OCI-LY7 (cell line): Measurements from ENCODE around the gene TMEM256. TPM values are rescaled to one million over a fixed set of nuclear protein-coding genes. Genes with fewer than 3 reads are reported as not detected.
"Not testable (repeated sequence)": the region's sequence is repeated elsewhere in the genome, so short reads cannot be mapped to it uniquely, and the experiment has no call there.

Experiments used
- BruUV-seq: library from RNA; stranded (reverse); fragments of 400-500 nt; replicated peaks from 2 replicates; lab custom pipeline; 2021; lab: Mats Ljungman, UMichigan
- CTCF ChIA-PET: fragments of 300-600 bp; sonication (Branson Sonifier 250); formaldehyde crosslinking; loops from one replicate; lab custom pipeline; 2022; ENCODE audit warnings: antibody characterized with exemption; ENCODE audit not compliant: unreplicated experiment; lab: Charles Lee
- POLR2A ChIA-PET: fragments of 300-600 bp; sonication (Branson Sonifier 250); formaldehyde crosslinking; loops from one replicate; lab custom pipeline; 2022; ENCODE audit warnings: antibody characterized with exemption; lab: Charles Lee
- DNase-seq: peaks from one replicate; pipeline ENCODE4 v3.0.0-alpha.2; 2015; ENCODE audit warnings: low spot score
- H2AFZ ChIP-seq: fragments of 200-600 bp; sonication (generic), shearing (Covaris generic); 2 replicates; pipeline ENCODE4 v1.6.1; 2014; ENCODE audit warnings: mild to moderate bottlenecking, antibody characterized with exemption, low read length, moderate library complexity
- H3K27ac ChIP-seq: fragments of 200-600 bp; sonication (generic); 2 replicates; pipeline ENCODE4 v1.5.1; 2014; ENCODE audit warnings: mixed run types, low read depth, mild to moderate bottlenecking, moderate library complexity, low read length, inconsistent platforms; ENCODE audit not compliant: poor library complexity, severe bottlenecking
- H3K36me3 ChIP-seq: fragments of 200-600 bp; sonication (generic); 2 replicates; pipeline ENCODE4 v1.6.1; 2014; ENCODE audit warnings: mild to moderate bottlenecking, antibody characterized with exemption, low read length, moderate library complexity, mixed read lengths; ENCODE audit not compliant: insufficient read depth
- H3K4me1 ChIP-seq: fragments of 200-600 bp; sonication (generic); 2 replicates; pipeline ENCODE4 v1.5.1; 2014; ENCODE audit warnings: mild to moderate bottlenecking, low read length; ENCODE audit not compliant: insufficient read depth, poor library complexity, severe bottlenecking
- H3K4me2 ChIP-seq: fragments of 200-600 bp; sonication (generic); 2 replicates; pipeline ENCODE4 v1.6.1; 2014; ENCODE audit warnings: mild to moderate bottlenecking, low read length
- H3K4me3 ChIP-seq: fragments of 200-600 bp; sonication (generic); 2 replicates; pipeline ENCODE4 v1.5.1; 2014; ENCODE audit warnings: mild to moderate bottlenecking, low read depth, low read length; ENCODE audit not compliant: poor library complexity, severe bottlenecking
- H3K79me2 ChIP-seq: fragments of 200-600 bp; sonication (generic); 2 replicates; pipeline ENCODE4 v1.6.1; 2016; ENCODE audit warnings: low read depth, mild to moderate bottlenecking, low read length, moderate library complexity, mixed read lengths; ENCODE audit not compliant: insufficient read depth
- H3K9me2 ChIP-seq: fragments of 200-600 bp; sonication (generic); 2 replicates; pipeline ENCODE4 v1.6.1; 2016; ENCODE audit warnings: mild to moderate bottlenecking, low read length, mixed read lengths; ENCODE audit not compliant: insufficient read depth
- H3K9me3 ChIP-seq: fragments of 200-600 bp; sonication (generic); 2 replicates; pipeline ENCODE4 v1.6.1; 2014; ENCODE audit warnings: mild to moderate bottlenecking, mixed run types, low read length, mixed read lengths
- H4K20me1 ChIP-seq: fragments of 200-600 bp; sonication (generic); 2 replicates; pipeline ENCODE4 v1.6.1; 2014; ENCODE audit warnings: mild to moderate bottlenecking, antibody characterized with exemption, low read length, moderate library complexity, mixed read lengths; ENCODE audit not compliant: insufficient read depth
- EZH2phosphoT487 ChIP-seq: fragments of 200-600 bp; sonication (generic); IDR thresholded peaks from 2 replicates; pipeline ENCODE4 v1.6.1; 2018; ENCODE audit warnings: low read depth, borderline replicate concordance, mild to moderate bottlenecking, mixed run types, antibody characterized with exemption, low read length, moderate library complexity, mixed read lengths
- intact Hi-C: fragments of 100-400 bp; cut with micrococcal nuclease; formaldehyde crosslinking; loops from one replicate; pipeline ENCODE4 v1.10.0; 2022; ENCODE audit not compliant: unreplicated experiment
- total RNA-seq, 2 experiments: library from RNA; depleted of rRNA in 1 of 2; stranded (reverse); fragments of >200 nt in 1 of 2; shearing (Covaris generic) in 1 of 2; gene quantifications; 2 replicates each; pipeline ENCODE4 v1.2.3, GENCODE V29; 2014 to 2022
- TF ChIP-seq, protein P1 (sequence below): fragments of 200-600 bp; sonication (generic); conservative IDR thresholded peaks from 2 replicates; pipeline ENCODE4 v1.5.1; 2014; ENCODE audit warnings: mild to moderate bottlenecking, antibody characterized with exemption, low read length, moderate library complexity, mixed read lengths

TMEM256 gene
- total RNA-seq, 2 experiments from 2014 or later = 96.6 to 165 TPM

DNA sequence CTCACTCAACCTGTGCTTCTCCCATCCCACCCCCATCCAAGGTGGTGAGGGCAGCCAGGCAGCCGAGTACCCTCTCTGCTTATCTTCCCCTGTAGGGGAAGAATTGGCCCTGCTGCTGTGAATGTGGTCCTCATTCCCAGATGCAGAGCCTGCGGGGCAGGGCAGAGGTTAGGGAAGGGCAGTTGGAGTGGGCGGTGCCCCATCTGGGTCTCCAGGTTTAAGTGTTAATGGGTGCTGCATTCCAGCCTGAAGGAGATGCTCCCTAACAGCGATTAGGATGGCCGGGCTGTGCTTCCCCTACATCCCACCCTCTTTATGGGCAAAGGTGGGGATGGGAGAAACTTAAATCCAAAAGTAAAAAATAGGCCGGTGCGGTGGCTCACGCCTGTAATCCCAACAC, 36.8 kb downstream of the TMEM256 start:
- no peaks in the 10 kb centered on the region for H3K36me3 ChIP-seq
- H3K9me3 ChIP-seq = no peaks in the 10 kb centered on the region
- no peak overlapping the region for H2AFZ ChIP-seq
- TF ChIP-seq EZH2phosphoT487 = no peak
- TF ChIP-seq, protein P1, sequence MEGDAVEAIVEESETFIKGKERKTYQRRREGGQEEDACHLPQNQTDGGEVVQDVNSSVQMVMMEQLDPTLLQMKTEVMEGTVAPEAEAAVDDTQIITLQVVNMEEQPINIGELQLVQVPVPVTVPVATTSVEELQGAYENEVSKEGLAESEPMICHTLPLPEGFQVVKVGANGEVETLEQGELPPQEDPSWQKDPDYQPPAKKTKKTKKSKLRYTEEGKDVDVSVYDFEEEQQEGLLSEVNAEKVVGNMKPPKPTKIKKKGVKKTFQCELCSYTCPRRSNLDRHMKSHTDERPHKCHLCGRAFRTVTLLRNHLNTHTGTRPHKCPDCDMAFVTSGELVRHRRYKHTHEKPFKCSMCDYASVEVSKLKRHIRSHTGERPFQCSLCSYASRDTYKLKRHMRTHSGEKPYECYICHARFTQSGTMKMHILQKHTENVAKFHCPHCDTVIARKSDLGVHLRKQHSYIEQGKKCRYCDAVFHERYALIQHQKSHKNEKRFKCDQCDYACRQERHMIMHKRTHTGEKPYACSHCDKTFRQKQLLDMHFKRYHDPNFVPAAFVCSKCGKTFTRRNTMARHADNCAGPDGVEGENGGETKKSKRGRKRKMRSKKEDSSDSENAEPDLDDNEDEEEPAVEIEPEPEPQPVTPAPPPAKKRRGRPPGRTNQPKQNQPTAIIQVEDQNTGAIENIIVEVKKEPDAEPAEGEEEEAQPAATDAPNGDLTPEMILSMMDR = no peak
- no TSS peak for BruUV-seq
- no peak overlapping the region for H3K4me2 ChIP-seq
- intact Hi-C loops = no loop called here
- H3K9me2 ChIP-seq = no peaks in the 10 kb centered on the region
- no peaks in the 10 kb centered on the region for H4K20me1 ChIP-seq
- no peak for DNase-seq
- POLR2A ChIA-PET = interaction anchor here (0.6 kb wide), 1 partner anchor 78 kb away, joined by 4 read pairs; no protein-coding TSS in a partner anchor
- no peaks in the 10 kb centered on the region for H3K4me1 ChIP-seq
- H3K27ac ChIP-seq = no peak overlapping the region
- no peaks in the 10 kb centered on the region for H3K79me2 ChIP-seq
- CTCF ChIA-PET = no interaction called here
- no peak overlapping the region for H3K4me3 ChIP-seq

DNA sequence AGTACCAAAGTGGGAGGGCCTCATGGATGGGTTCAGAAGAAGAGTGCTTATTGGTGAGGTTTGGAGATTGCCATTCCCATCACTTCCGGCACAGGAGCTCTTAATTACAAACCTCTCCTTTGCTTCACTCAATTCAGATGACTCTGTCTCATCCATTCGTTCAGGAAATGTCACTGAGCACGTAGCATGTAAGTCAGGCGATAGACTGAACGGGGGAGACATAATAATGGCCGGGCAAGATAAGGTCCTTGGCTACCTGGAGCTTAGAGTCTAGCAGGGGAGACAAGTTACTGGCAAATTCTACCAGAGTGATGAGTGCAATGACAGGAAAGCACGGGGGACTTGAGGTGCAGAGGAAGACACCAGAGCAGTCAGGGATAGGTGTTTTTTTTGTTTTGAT, 37.9 kb downstream of the TMEM256 start:
- CTCF ChIA-PET, H3K9me3 ChIP-seq, H3K27ac ChIP-seq, H3K79me2 ChIP-seq, BruUV-seq, H3K9me2 ChIP-seq, H3K36me3 ChIP-seq, H3K4me1 ChIP-seq, H4K20me1 ChIP-seq, H2AFZ ChIP-seq, intact Hi-C loops, POLR2A ChIA-PET, H3K4me3 ChIP-seq, H3K4me2 ChIP-seq, DNase-seq: not testable (repeated sequence)

DNA sequence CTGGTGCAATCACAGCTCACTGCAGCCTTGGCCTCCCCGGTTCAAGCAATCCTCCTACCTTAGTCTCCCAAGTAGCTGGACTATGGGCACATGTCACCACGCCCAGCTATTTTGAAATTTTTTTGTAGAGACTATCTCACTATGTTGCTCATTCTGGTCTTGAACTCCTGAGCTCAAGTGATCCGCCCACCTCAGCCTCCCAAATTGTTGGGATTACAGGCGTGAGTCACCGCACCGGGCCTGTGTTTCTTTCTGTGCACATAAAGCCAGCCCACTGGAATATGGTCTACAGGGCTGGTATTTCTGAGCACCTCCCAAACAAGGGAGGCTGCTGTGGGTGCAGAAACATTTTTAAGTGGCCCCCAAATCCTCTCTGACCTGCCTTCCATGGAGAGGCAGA, 40.6 kb downstream of the TMEM256 start:
- H3K36me3 ChIP-seq = no peaks in the 10 kb centered on the region
- no peaks in the 10 kb centered on the region for H3K79me2 ChIP-seq
- CTCF ChIA-PET = no interaction called here
- intact Hi-C loops = no loop called here
- TF ChIP-seq EZH2phosphoT487 = no peak
- TF ChIP-seq, protein P1 = no peak
- no peak for DNase-seq
- no peaks in the 10 kb centered on the region for H3K4me1 ChIP-seq
- POLR2A ChIA-PET = interaction anchor here (0.7 kb wide), 1 partner anchor 30 kb away, joined by 3 read pairs; no protein-coding TSS in a partner anchor
- BruUV-seq = no TSS peak
- no peaks in the 10 kb centered on the region for H3K9me2 ChIP-seq
- H4K20me1 ChIP-seq = no peaks in the 10 kb centered on the region
- H3K4me3 ChIP-seq = no peak overlapping the region
- H3K9me3 ChIP-seq = no peaks in the 10 kb centered on the region
- no peak overlapping the region for H3K4me2 ChIP-seq
- H3K27ac ChIP-seq = no peak overlapping the region
- H2AFZ ChIP-seq = no peak overlapping the region
